Liver (tissue), 9 donors: ENCODE data around the gene AMPH. TPM values are rescaled to one million over a fixed set of nuclear protein-coding genes. Genes with fewer than 3 reads are reported as not detected.

Experiments
- DNase-seq: peaks from one replicate; pipeline ENCODE4 v3.0.0-alpha.2; 2017; ENCODE audit warnings: low spot score
- H3K27ac ChIP-seq, 2 donors: one replicate each; pipeline ENCODE4 v1.7.0; 2013; ENCODE audit warnings: inconsistent platforms in 2 of 2, low read length in 2 of 2, control low read depth in 1 of 2, low read depth in 1 of 2, mild to moderate bottlenecking in 1 of 2
- H3K27me3 ChIP-seq, 4 donors: one replicate each; pipeline versions ENCODE4 v1.6.1 to v1.7.0; 2013; ENCODE audit warnings: low read length in 3 of 4, inconsistent platforms in 1 of 4, mild to moderate bottlenecking in 1 of 4, moderate library complexity in 1 of 4; ENCODE audit not compliant: control insufficient read depth in 4 of 4, insufficient read depth in 4 of 4
- H3K36me3 ChIP-seq, 4 donors: one replicate each; pipeline versions ENCODE4 v1.6.1 to v1.7.0; 2013; ENCODE audit warnings: low read length in 3 of 4, mild to moderate bottlenecking in 3 of 4, low read depth in 1 of 4, moderate library complexity in 1 of 4; ENCODE audit not compliant: control insufficient read depth in 4 of 4, insufficient read depth in 3 of 4
- H3K4me1 ChIP-seq, 4 donors: one replicate each; pipeline versions ENCODE4 v1.6.1 to v1.7.0; 2013; ENCODE audit warnings: low read length in 3 of 4, mild to moderate bottlenecking in 3 of 4, moderate library complexity in 1 of 4; ENCODE audit not compliant: control insufficient read depth in 4 of 4, insufficient read depth in 4 of 4
- H3K4me3 ChIP-seq, 3 donors: one replicate each; pipeline versions ENCODE4 v1.6.1 to v1.7.0; 2013; ENCODE audit warnings: low read length in 3 of 3, control low read depth in 1 of 3, low read depth in 1 of 3, mild to moderate bottlenecking in 1 of 3
- H3K9ac ChIP-seq, 2 donors: one replicate each; pipeline ENCODE4 v1.7.0; 2013; ENCODE audit warnings: low read length in 2 of 2, mild to moderate bottlenecking in 2 of 2, moderate library complexity in 2 of 2, control low read depth in 1 of 2, low read depth in 1 of 2
- H3K9me3 ChIP-seq, 4 donors: one replicate each; pipeline versions ENCODE4 v1.6.1 to v1.7.0; 2013; ENCODE audit warnings: low read length in 3 of 4; ENCODE audit not compliant: control insufficient read depth in 4 of 4
- ATF3 ChIP-seq: IDR thresholded peaks from 2 replicates; pipeline ENCODE4 v1.6.1; 2016; ENCODE audit warnings: antibody characterized with exemption
- CTCF ChIP-seq: fragments of 150-350 bp; IDR thresholded peaks from 2 replicates; pipeline ENCODE4 v1.5.1; 2017; ENCODE audit warnings: improper control_type of control experiment, low read depth, low read length; ENCODE audit not compliant: missing input control
- EGR1 ChIP-seq, 2 donors: IDR thresholded peaks; 2 replicates each; pipeline ENCODE4 v1.6.1; 2016 to 2018; ENCODE audit warnings: antibody characterized with exemption in 2 of 2, low read depth in 2 of 2
- FOXA1 ChIP-seq: IDR thresholded peaks from 2 replicates; pipeline ENCODE4 v1.6.1; 2016; ENCODE audit warnings: antibody characterized with exemption
- FOXA2 ChIP-seq: IDR thresholded peaks from 2 replicates; pipeline ENCODE4 v1.6.1; 2016; ENCODE audit warnings: antibody characterized with exemption
- GABPA ChIP-seq, 2 donors: IDR thresholded peaks in 1 of 2; conservative IDR thresholded peaks in 1 of 2; 2 replicates each; pipeline ENCODE4 v1.6.1; 2016; ENCODE audit warnings: antibody characterized with exemption in 2 of 2, mild to moderate bottlenecking in 1 of 2, moderate library complexity in 1 of 2
- HNF4A ChIP-seq, 2 donors: conservative IDR thresholded peaks; 2 replicates each; pipeline ENCODE4 v1.6.1; 2016; ENCODE audit warnings: antibody characterized with exemption in 2 of 2, mild to moderate bottlenecking in 2 of 2
- HNF4G ChIP-seq: IDR thresholded peaks from 2 replicates; pipeline ENCODE4 v1.6.1; 2016; ENCODE audit warnings: antibody characterized with exemption
- JUND ChIP-seq, 2 donors: IDR thresholded peaks; 2 replicates each; pipeline ENCODE4 v1.6.1; 2016; ENCODE audit warnings: antibody characterized with exemption in 2 of 2
- MAX ChIP-seq: IDR thresholded peaks from 2 replicates; pipeline ENCODE4 v1.6.1; 2016; ENCODE audit warnings: antibody characterized with exemption
- NR2F2 ChIP-seq: IDR thresholded peaks from 2 replicates; pipeline ENCODE4 v1.6.1; 2016; ENCODE audit warnings: antibody characterized with exemption
- RAD21 ChIP-seq, 2 donors: IDR thresholded peaks; 2 replicates each; pipeline ENCODE4 v1.6.1; 2016; ENCODE audit warnings: antibody characterized with exemption in 2 of 2, mild to moderate bottlenecking in 2 of 2
- REST ChIP-seq: IDR thresholded peaks from 2 replicates; pipeline ENCODE4 v1.6.1; 2016; ENCODE audit warnings: antibody characterized with exemption, mild to moderate bottlenecking
- RXRA ChIP-seq, 2 donors: IDR thresholded peaks; 2 replicates each; pipeline ENCODE4 v1.6.1; 2017 to 2018; ENCODE audit warnings: antibody characterized with exemption in 2 of 2, mild to moderate bottlenecking in 1 of 2
- SP1 ChIP-seq: IDR thresholded peaks from 2 replicates; pipeline ENCODE4 v1.6.1; 2018; ENCODE audit warnings: antibody characterized with exemption, mild to moderate bottlenecking
- TAF1 ChIP-seq: conservative IDR thresholded peaks from 2 replicates; pipeline ENCODE4 v1.6.1; 2016; ENCODE audit warnings: antibody characterized with exemption, mild to moderate bottlenecking
- YY1 ChIP-seq: IDR thresholded peaks from 2 replicates; pipeline ENCODE4 v1.6.1; 2016; ENCODE audit warnings: antibody characterized with exemption, mild to moderate bottlenecking
- ZBTB33 ChIP-seq: IDR thresholded peaks from 2 replicates; pipeline ENCODE4 v1.6.1; 2016; ENCODE audit warnings: antibody characterized with exemption
- WGBS: extraction: QIAGEN DNeasy Blood & Tissue Kit; methylation state at CpG from one replicate; pipeline ENCODE4 v1.1.7; 2013; 5-methylcytosine and 5-hydroxymethylcytosine counted together
- polyA plus RNA-seq, 2 donors: library from polyadenylated mRNA; stranded (reverse) in 1 of 2; unstranded in 1 of 2; fragments of 200-250 nt in 1 of 2; fragments of >200 nt in 1 of 2; fragmentation: Nextera tagmentation in 1 of 2; extraction: Ambion mirVana in 1 of 2; gene quantifications; one replicate each; pipeline versions ENCODE4 v1.2.1 to v1.2.3, GENCODE V29; 2013 to 2015
- total RNA-seq, 2 donors: library from RNA; depleted of rRNA; stranded (reverse); fragments of >200 nt; gene quantifications; one replicate each; pipeline ENCODE4 v1.2.3, GENCODE V29; 2014
- donor health status: healthy.
- donor health status: healthy.
- donor health status: healthy.
- donor health status: healthy.
- donor health status: healthy.

Gene AMPH
- total and polyA plus RNA-seq, 4 donors = 0.13 to 0.25 (median 0.20) TPM

- no peak overlapping the region for H3K4me3 ChIP-seq
Observed at GRCh38 chr7:38629651-38630510, 1.3 kb downstream of the AMPH start.

More at GRCh38 chr7:38629651-38630510, 1.3 kb downstream of the AMPH start:
- H3K27ac ChIP-seq = no peak overlapping the region
- 46% methylated on average over 12 of the region's 12 CpGs for WGBS
- no peaks in the 10 kb centered on the region for H3K36me3 ChIP-seq
- H3K9me3 ChIP-seq = peaks cover 0 to 2% (median 2%) of the 10 kb centered on the region in 4 donors
- peaks cover 0 to 14% (median 8%) of the 10 kb centered on the region in 4 donors for H3K27me3 ChIP-seq
- no peak for DNase-seq
- peaks cover 0 to 8% (median 4%) of the 10 kb centered on the region in 4 donors for H3K4me1 ChIP-seq
- H3K9ac ChIP-seq = no peak overlapping the region
- TF ChIP-seq GABPA (IDR thresholded peaks at IDR 0.05 in 1 of 2, conservative IDR thresholded peaks at IDR 0.05 in 1 of 2) = no peak
- no peak for TF ChIP-seq TAF1
- no peak for TF ChIP-seq ZBTB33
- no peak for TF ChIP-seq FOXA2
- TF ChIP-seq CTCF = no peak
- TF ChIP-seq MAX = no peak
- no peak for TF ChIP-seq EGR1 (IDR thresholded peaks at IDR 0.05; ENCODE audit: low read depth in 2 of 2)
- no peak for TF ChIP-seq RXRA (IDR thresholded peaks at IDR 0.05)
- no peak for TF ChIP-seq ATF3
- no peak for TF ChIP-seq REST
- TF ChIP-seq HNF4G = no peak
- no peak for TF ChIP-seq YY1
- TF ChIP-seq JUND (IDR thresholded peaks at IDR 0.05) = no peak
- no peak for TF ChIP-seq FOXA1
- no peak for TF ChIP-seq NR2F2
- no peak for TF ChIP-seq SP1
- no peak for TF ChIP-seq HNF4A (conservative IDR thresholded peaks at IDR 0.05)
- TF ChIP-seq RAD21 (IDR thresholded peaks at IDR 0.05) = no peak
